Measurements from ENCODE around the gene ZNF791. TPM values are rescaled to one million over a fixed set of nuclear protein-coding genes. Genes with fewer than 3 reads are reported as not detected.

Gene ZNF791
- total RNA-seq, 2 experiments from 2014 or later = 102 to 103 TPM

DNA sequence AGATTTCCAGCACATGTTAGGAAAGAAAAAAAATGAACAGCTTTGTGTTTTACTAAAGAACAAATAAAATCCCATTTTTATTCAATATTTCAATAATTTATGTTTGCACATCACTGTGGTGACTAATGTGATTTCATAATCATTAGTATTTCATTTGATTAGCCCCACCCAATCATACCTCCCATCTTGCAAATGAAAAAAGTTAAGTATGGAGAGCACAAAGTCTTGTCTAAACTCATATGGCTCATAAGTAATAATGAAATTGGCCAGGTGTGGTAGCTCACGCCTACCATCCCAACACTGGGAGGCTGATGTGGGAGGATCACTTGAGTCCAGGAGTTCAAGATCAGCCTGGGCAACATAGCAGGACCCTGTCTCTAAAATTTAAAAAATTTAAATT is 3.9 kb upstream of the ZNF791 start:
- Mint-ChIP-seq H3K4me3 (no peak overlapping the region), H3K4me1 (ENCODE audit: low read depth) (peaks cover 33% of the 10 kb centered on the region), H3K36me3 (ENCODE audit: low read depth) (peaks cover 23% of the 10 kb centered on the region), H3K9me3 (no peaks in the 10 kb centered on the region), H3K27me3 (no peaks in the 10 kb centered on the region), H3K27ac (no peak overlapping the region)
- Histone ChIP-seq H3K4me3 (ENCODE audit: low read length) (no peak overlapping the region), H3K27ac (ENCODE audit: low read depth in 1 of 2, low read length in 2 of 2) (no peak overlapping the region), H3K9me3 (ENCODE audit: control insufficient read depth in 1 of 2, insufficient read depth in 1 of 2, low read length in 2 of 2) (no peaks in the 10 kb centered on the region), H3K36me3 (ENCODE audit: insufficient read depth, low read length) (peaks cover 14% of the 10 kb centered on the region), H3K4me1 (ENCODE audit: insufficient read depth, low read length) (peaks cover 24% of the 10 kb centered on the region), H3K27me3 (ENCODE audit: control insufficient read depth in 1 of 2, insufficient read depth in 2 of 2, low read length in 2 of 2) (no peaks in the 10 kb centered on the region)
- intact Hi-C loops (cut with DNase I, micrococcal nuclease) = loop anchor here in 1 of 2 experiments (5.0 kb wide), 1 partner anchor 39 kb away; no protein-coding TSS in a partner anchor
- ChIA-PET POLR2A (no interaction called here), CTCF (no interaction called here)
- DNase-seq (no peak), ATAC-seq (ENCODE audit: poor library complexity) (no peak)
- TF ChIP-seq, protein P1, sequence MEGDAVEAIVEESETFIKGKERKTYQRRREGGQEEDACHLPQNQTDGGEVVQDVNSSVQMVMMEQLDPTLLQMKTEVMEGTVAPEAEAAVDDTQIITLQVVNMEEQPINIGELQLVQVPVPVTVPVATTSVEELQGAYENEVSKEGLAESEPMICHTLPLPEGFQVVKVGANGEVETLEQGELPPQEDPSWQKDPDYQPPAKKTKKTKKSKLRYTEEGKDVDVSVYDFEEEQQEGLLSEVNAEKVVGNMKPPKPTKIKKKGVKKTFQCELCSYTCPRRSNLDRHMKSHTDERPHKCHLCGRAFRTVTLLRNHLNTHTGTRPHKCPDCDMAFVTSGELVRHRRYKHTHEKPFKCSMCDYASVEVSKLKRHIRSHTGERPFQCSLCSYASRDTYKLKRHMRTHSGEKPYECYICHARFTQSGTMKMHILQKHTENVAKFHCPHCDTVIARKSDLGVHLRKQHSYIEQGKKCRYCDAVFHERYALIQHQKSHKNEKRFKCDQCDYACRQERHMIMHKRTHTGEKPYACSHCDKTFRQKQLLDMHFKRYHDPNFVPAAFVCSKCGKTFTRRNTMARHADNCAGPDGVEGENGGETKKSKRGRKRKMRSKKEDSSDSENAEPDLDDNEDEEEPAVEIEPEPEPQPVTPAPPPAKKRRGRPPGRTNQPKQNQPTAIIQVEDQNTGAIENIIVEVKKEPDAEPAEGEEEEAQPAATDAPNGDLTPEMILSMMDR (IDR thresholded peaks at IDR 0.05) = no peak

DNA sequence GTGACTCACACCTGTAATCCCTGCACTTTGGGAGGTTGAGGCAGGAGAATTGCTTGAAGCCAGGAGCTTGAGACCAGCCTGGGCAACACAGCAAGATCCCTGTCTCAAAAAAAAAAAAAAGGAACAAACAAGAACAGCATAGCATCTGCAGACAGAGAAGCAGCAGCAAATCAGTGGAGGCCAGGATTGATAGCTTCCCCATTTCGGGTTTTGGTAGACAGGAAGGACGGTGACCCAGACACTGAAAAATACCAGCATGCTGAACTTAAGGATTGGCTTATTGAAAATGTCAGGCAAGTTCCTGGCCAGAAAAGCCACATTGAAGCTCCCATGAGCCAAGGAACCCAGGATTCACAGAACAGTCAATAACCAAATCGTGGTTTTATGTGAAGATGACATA is 3.1 kb upstream of the ZNF791 start:
- intact Hi-C loops (cut with DNase I, micrococcal nuclease) = loop anchor here in 1 of 2 experiments (5.0 kb wide), 1 partner anchor 40 kb away; no protein-coding TSS in a partner anchor
- peaks cover 24% of the 10 kb centered on the region for H3K36me3 Mint-ChIP-seq (ENCODE audit: low read depth)
- ChIA-PET POLR2A (no interaction called here), CTCF (interaction anchor here (3.5 kb wide), 1 partner anchor 33 kb away, joined by 22 read pairs; no protein-coding TSS in a partner anchor)
- ATAC-seq (ENCODE audit: poor library complexity) = no peak
- no peak for DNase-seq
- TF ChIP-seq, protein P1 (IDR thresholded peaks at IDR 0.05) = no peak
- no peak overlapping the region for H3K27ac ChIP-seq (ENCODE audit: low read depth in 1 of 2, low read length in 2 of 2)
- no peaks in the 10 kb centered on the region for H3K9me3 Mint-ChIP-seq
- no peak overlapping the region for H3K4me3 ChIP-seq (ENCODE audit: low read length)
- peak overlapping the region; percentile 54 for H3K4me3 Mint-ChIP-seq
- H3K4me1 ChIP-seq (ENCODE audit: insufficient read depth, low read length) = peaks cover 32% of the 10 kb centered on the region
- H3K9me3 ChIP-seq (ENCODE audit: control insufficient read depth in 1 of 2, insufficient read depth in 1 of 2, low read length in 2 of 2) = no peaks in the 10 kb centered on the region
- no peaks in the 10 kb centered on the region for H3K27me3 Mint-ChIP-seq
- no peaks in the 10 kb centered on the region for H3K27me3 ChIP-seq (ENCODE audit: control insufficient read depth in 1 of 2, insufficient read depth in 2 of 2, low read length in 2 of 2)
- peaks cover 35% of the 10 kb centered on the region for H3K4me1 Mint-ChIP-seq (ENCODE audit: low read depth)
- no peak overlapping the region for H3K27ac Mint-ChIP-seq
- H3K36me3 ChIP-seq (ENCODE audit: insufficient read depth, low read length) = peaks cover 14% of the 10 kb centered on the region

DNA sequence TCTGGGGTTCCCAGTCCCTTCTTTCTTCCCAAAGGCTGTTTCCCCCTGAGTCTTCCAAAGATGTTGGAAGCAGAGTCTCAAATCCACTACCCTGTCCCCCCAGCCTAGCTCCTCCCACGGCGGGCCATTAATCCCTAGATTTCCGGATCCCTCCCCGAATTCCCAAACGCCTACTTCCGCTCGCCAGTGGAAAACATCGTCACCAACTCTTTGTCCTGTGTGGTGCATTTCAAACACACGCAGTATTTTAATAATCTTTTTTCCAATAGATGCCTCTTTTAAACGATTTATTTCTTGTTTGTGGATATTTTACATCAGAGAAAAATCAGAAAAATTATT is 610 bp downstream of the ZNF791 start:
- no peak for DNase-seq
- ChIA-PET POLR2A (interaction anchor here (0.7 to 1.7 kb wide), 8 partner anchors 11 to 278 kb away, joined by 3 to 13 read pairs (median 3); partner anchors contain the start of genes DHPS, FBXW9, MAN2B1 and WDR83), CTCF (interaction anchor here (1.2 to 3.5 kb wide), 2 partner anchors 29 to 61 kb away, joined by 3 to 22 read pairs; no protein-coding TSS in a partner anchor)
- Histone ChIP-seq H3K4me1 (ENCODE audit: insufficient read depth, low read length) (peaks cover 45% of the 10 kb centered on the region), H3K27ac (ENCODE audit: low read depth in 1 of 2, low read length in 2 of 2) (peak overlapping the region; percentile 85 to 88), H3K27me3 (ENCODE audit: control insufficient read depth in 1 of 2, insufficient read depth in 2 of 2, low read length in 2 of 2) (no peaks in the 10 kb centered on the region), H3K9me3 (ENCODE audit: control insufficient read depth in 1 of 2, insufficient read depth in 1 of 2, low read length in 2 of 2) (no peaks in the 10 kb centered on the region), H3K4me3 (ENCODE audit: low read length) (peak overlapping the region; percentile 99), H3K36me3 (ENCODE audit: insufficient read depth, low read length) (peaks cover 22% of the 10 kb centered on the region)
- TF ChIP-seq, protein P1 (IDR thresholded peaks at IDR 0.05) = no peak
- H3K27ac Mint-ChIP-seq = peak overlapping the region; percentile 100
- no peaks in the 10 kb centered on the region for H3K9me3 Mint-ChIP-seq
- no peak for ATAC-seq (ENCODE audit: poor library complexity)
- H3K4me3 Mint-ChIP-seq = peak overlapping the region; percentile 100
- no peaks in the 10 kb centered on the region for H3K27me3 Mint-ChIP-seq
- H3K36me3 Mint-ChIP-seq (ENCODE audit: low read depth) = peaks cover 34% of the 10 kb centered on the region
- peaks cover 46% of the 10 kb centered on the region for H3K4me1 Mint-ChIP-seq (ENCODE audit: low read depth)
- intact Hi-C loops (cut with DNase I, micrococcal nuclease) = loop anchor here in 1 of 2 experiments (2.0 kb wide), 2 partner anchors 29 to 55 kb away; partner anchors contain the start of genes MAN2B1 and WDR83
